Vagina (tissue), 2 donors: ENCODE data around the gene FGGY.

Source experiments
- POLR2AphosphoS5 ChIP-seq, 2 donors: sonication (generic); formaldehyde crosslinking; IDR thresholded peaks; one replicate each; pipeline ENCODE4 v1.9.0; 2017; ENCODE audit warnings: antibody characterized with exemption in 2 of 2, mild to moderate bottlenecking in 2 of 2, low read depth in 1 of 2; ENCODE audit not compliant: insufficient read depth in 1 of 2
- TF ChIP-seq, protein P1 (sequence below), 3 experiments: fragments of 450-650 bp in 2 of 3; fragments of 200-600 bp in 1 of 3; sonication (generic) in 1 of 3; IDR thresholded peaks; one replicate each; pipeline ENCODE4 v1.5.1; 2017 to 2019; ENCODE audit warnings: antibody characterized with exemption in 3 of 3, mild to moderate bottlenecking in 2 of 3, moderate library complexity in 2 of 3

DNA sequence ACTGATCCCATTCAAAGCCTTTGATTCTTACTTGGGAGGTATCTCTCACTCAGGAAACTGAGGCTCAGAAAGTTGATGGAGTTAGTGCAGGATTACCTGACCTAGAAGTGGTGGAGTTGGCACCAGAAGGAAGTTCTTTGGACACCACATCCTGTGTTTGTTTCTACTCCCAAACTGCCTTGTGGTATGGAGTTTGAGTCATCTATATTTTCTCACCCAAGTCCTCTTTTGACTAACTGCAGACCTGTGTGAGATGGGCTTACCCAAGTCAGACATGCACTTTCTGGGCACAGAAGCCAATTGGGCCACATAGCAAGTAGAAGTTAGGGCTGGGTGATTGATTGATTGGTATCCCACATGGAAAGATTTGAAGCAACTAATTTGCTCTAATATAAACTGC lies 36.1 kb downstream of the FGGY start:
- TF ChIP-seq, protein P1, sequence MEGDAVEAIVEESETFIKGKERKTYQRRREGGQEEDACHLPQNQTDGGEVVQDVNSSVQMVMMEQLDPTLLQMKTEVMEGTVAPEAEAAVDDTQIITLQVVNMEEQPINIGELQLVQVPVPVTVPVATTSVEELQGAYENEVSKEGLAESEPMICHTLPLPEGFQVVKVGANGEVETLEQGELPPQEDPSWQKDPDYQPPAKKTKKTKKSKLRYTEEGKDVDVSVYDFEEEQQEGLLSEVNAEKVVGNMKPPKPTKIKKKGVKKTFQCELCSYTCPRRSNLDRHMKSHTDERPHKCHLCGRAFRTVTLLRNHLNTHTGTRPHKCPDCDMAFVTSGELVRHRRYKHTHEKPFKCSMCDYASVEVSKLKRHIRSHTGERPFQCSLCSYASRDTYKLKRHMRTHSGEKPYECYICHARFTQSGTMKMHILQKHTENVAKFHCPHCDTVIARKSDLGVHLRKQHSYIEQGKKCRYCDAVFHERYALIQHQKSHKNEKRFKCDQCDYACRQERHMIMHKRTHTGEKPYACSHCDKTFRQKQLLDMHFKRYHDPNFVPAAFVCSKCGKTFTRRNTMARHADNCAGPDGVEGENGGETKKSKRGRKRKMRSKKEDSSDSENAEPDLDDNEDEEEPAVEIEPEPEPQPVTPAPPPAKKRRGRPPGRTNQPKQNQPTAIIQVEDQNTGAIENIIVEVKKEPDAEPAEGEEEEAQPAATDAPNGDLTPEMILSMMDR (IDR thresholded peaks at IDR 0.05), result no peak
- no peak for TF ChIP-seq POLR2AphosphoS5 (IDR thresholded peaks at IDR 0.05; ENCODE audit: insufficient read depth in 1 of 2, low read depth in 1 of 2)
